Measurements from ENCODE around the gene OR5C1. TPM values are rescaled to one million over a fixed set of nuclear protein-coding genes. Genes with fewer than 3 reads are reported as not detected.

Gene OR5C1
- total RNA-seq, 1 experiment from 2014 or later: not detected

- H3K9me3 Mint-ChIP-seq: peaks cover 41 to 71% of the 10 kb centered on the region in 2 experiments
- no peaks in the 10 kb centered on the region for H3K79me1 ChIP-seq (ENCODE audit: insufficient read depth, low read depth, low read length, poor library complexity, severe bottlenecking)
- no peak overlapping the region for H4K8ac ChIP-seq (replicated peaks; ENCODE audit: insufficient read length, low read depth, low read length)
- no peaks in the 10 kb centered on the region for H3K23me2 ChIP-seq (ENCODE audit: insufficient read length, low read depth, low read length, poor library complexity, severe bottlenecking)
- no peak overlapping the region for H2BK120ac ChIP-seq (ENCODE audit: low read depth, low read length, poor library complexity, severe bottlenecking)
- no peak overlapping the region for H3K4me3 Mint-ChIP-seq
- H3K9ac ChIP-seq (ENCODE audit: extremely low read depth, insufficient read length, low read length): no peak overlapping the region
- H3K23ac ChIP-seq (ENCODE audit: insufficient read length, low read depth, low read length): no peak overlapping the region
- no peak overlapping the region for H4K5ac ChIP-seq (ENCODE audit: insufficient read length, low read depth, low read length)
- H2BK12ac ChIP-seq (ENCODE audit: insufficient read length, low read depth, low read length): no peak overlapping the region
- H3K4me1 ChIP-seq (ENCODE audit: insufficient read depth, low read length): no peaks in the 10 kb centered on the region
- H3K56ac ChIP-seq (ENCODE audit: insufficient read length, low read depth, low read length): no peak overlapping the region
- no peak overlapping the region for H2BK5ac ChIP-seq (ENCODE audit: insufficient read length, low read length)
- no peak overlapping the region for H3K18ac ChIP-seq (ENCODE audit: insufficient read length, low read depth, low read length)
- H3K36me3 Mint-ChIP-seq (ENCODE audit: insufficient read depth in 1 of 3, low read depth in 3 of 3): peaks cover 0 to 12% (median 0%) of the 10 kb centered on the region in 3 experiments; a peak in 2 of 7 replicates
- H3K27me3 Mint-ChIP-seq (ENCODE audit: low read depth): no peaks in the 10 kb centered on the region; the same call in 1 of the 2 replicates
- H2AK5ac ChIP-seq (ENCODE audit: insufficient read length, low read length): no peak overlapping the region
- no CpG with 5 or more reads among the region's 3 CpGs for WGBS (ENCODE audit: extremely low coverage, insufficient read length, low lambda C conversion rate)
- no peak for DNase-seq
- H3K4me2 ChIP-seq (ENCODE audit: insufficient read depth, insufficient read length, low read length): no peak overlapping the region
- H3K27ac Mint-ChIP-seq: no peak overlapping the region
- H3K4me1 Mint-ChIP-seq: no peaks in the 10 kb centered on the region
- TF ChIP-seq CTCF (conservative IDR thresholded peaks at IDR 0.05): no peak
- H3T11ph ChIP-seq (ENCODE audit: low read length): no peak overlapping the region
- H4K91ac ChIP-seq (ENCODE audit: insufficient read length, low read depth, low read length): no peak overlapping the region
- no peak overlapping the region for H2BK15ac ChIP-seq (ENCODE audit: low read depth, low read length)
- H3K14ac ChIP-seq (ENCODE audit: insufficient read depth, low read length): no peak overlapping the region
- H3K27me3 ChIP-seq (ENCODE audit: insufficient read depth, low read length): no peaks in the 10 kb centered on the region
- no peak overlapping the region for H2AFZ ChIP-seq (ENCODE audit: low read length)
- H3K9me3 ChIP-seq (ENCODE audit: control insufficient read depth, low read depth, low read length): peaks cover 46% of the 10 kb centered on the region
- no peak overlapping the region for H3K27ac ChIP-seq (ENCODE audit: insufficient read length, low read depth, low read length)
- H3K4ac ChIP-seq (ENCODE audit: low read depth, low read length): no peak overlapping the region
- no peaks in the 10 kb centered on the region for H3K79me2 ChIP-seq (ENCODE audit: insufficient read depth, low read length)
- H2BK20ac ChIP-seq (ENCODE audit: low read depth, low read length, poor library complexity, severe bottlenecking): no peak overlapping the region
- H4K20me1 ChIP-seq (ENCODE audit: control insufficient read depth, insufficient read depth, insufficient read length): no peaks in the 10 kb centered on the region
Observed at GRCh38 chr9:122781671-122782070, 7.1 kb upstream of the OR5C1 start.

All from H9 (cell line).